IgD-negative memory B cell (primary cell): ENCODE results near the gene BMAL1. TPM values are rescaled to one million over a fixed set of nuclear protein-coding genes. Genes with fewer than 3 reads are reported as not detected.

Experiments
- H3K27ac Mint-ChIP-seq, 3 donors: one replicate each; pipeline ENCODE4 v1.8.0; 2020 to 2022; ENCODE audit warnings: mild to moderate bottlenecking in 3 of 3, mixed read lengths in 3 of 3, moderate library complexity in 1 of 3
- H3K27me3 Mint-ChIP-seq: one replicate; pipeline ENCODE4 v1.8.0; 2021; ENCODE audit warnings: mixed read lengths
- H3K36me3 Mint-ChIP-seq: one replicate; pipeline ENCODE4 v1.8.0; 2020; ENCODE audit warnings: mild to moderate bottlenecking, mixed read lengths
- H3K4me1 Mint-ChIP-seq, 3 donors: one replicate each; pipeline ENCODE4 v1.8.0; 2020 to 2022; ENCODE audit warnings: mixed read lengths in 3 of 3, mild to moderate bottlenecking in 1 of 3
- H3K4me3 Mint-ChIP-seq, 4 donors: one replicate each; pipeline ENCODE4 v1.8.0; 2020 to 2022; ENCODE audit warnings: mild to moderate bottlenecking in 4 of 4, mixed read lengths in 4 of 4, moderate library complexity in 3 of 4
- H3K9me3 Mint-ChIP-seq, 3 donors: one replicate each; pipeline ENCODE4 v1.8.0; 2020 to 2021; ENCODE audit warnings: mixed read lengths in 3 of 3, mild to moderate bottlenecking in 1 of 3
- polyA plus RNA-seq: library from polyadenylated mRNA; unstranded; fragments of 300-500 nt; fragmentation: Illumina TruSeq; gene quantifications from one replicate; pipeline ENCODE4 v1.2.3, GENCODE V29; 2021

The BMAL1 gene
- polyA plus RNA-seq, 1 donor from 2014 or later, result 8.9 TPM

DNA sequence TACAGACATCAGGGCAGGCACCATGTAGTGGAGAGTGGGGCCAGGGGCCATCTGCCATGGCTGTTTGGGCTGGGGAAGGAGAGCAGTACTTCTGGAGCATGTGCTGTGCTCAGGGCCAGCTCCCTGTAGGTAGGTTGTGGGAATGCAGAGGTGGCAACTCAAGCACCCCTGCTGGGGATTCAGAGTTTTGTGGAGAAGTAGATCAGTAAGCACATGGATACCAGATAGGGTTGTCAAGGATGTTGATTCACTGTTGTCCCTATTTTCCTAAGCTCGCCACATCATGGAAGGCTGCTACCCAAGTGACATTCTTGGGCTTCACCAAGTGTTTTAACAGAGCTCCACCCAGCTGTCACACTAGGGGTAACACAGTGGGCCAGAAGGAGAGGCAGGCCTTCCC is 67.2 kb downstream of the BMAL1 start:
- peaks cover 33 to 39% (median 34%) of the 10 kb centered on the region in 3 donors for H3K4me1 Mint-ChIP-seq

DNA sequence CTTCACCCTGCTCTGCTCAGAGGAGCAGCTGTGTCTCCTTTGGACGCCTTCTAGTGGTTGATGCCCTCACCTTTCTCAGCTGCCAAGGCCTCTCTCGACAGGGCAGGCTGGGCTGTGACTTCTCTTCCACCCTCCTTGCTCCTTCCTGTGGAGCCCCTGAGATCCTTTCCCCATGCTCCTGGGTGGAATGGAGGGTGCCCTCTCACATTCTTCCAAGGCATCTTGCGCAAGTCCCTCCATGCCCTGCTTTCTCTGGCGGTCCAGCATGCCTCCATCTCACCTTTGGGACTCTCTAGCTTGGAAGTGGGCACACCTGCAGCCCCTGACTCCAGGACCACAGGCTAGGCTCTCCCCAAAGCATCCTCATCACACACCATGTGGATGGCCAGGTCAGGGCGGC is 68.9 kb downstream of the BMAL1 start:
- no peak overlapping the region for H3K27ac Mint-ChIP-seq
- H3K4me1 Mint-ChIP-seq, result peaks cover 23 to 28% (median 27%) of the 10 kb centered on the region in 3 donors
- H3K36me3 Mint-ChIP-seq, result peaks cover 4% of the 10 kb centered on the region
- H3K27me3 Mint-ChIP-seq, result no peaks in the 10 kb centered on the region
- no peak overlapping the region for H3K4me3 Mint-ChIP-seq
- H3K9me3 Mint-ChIP-seq, result no peaks in the 10 kb centered on the region

More for the DNA sequence above, 67.2 kb downstream of the BMAL1 start:
- no peaks in the 10 kb centered on the region for H3K27me3 Mint-ChIP-seq
- peak overlapping the region in 1 of 4 donors; percentile 67 for H3K4me3 Mint-ChIP-seq
- peaks cover 4% of the 10 kb centered on the region for H3K36me3 Mint-ChIP-seq
- H3K27ac Mint-ChIP-seq, result no peak overlapping the region
- no peaks in the 10 kb centered on the region for H3K9me3 Mint-ChIP-seq

DNA sequence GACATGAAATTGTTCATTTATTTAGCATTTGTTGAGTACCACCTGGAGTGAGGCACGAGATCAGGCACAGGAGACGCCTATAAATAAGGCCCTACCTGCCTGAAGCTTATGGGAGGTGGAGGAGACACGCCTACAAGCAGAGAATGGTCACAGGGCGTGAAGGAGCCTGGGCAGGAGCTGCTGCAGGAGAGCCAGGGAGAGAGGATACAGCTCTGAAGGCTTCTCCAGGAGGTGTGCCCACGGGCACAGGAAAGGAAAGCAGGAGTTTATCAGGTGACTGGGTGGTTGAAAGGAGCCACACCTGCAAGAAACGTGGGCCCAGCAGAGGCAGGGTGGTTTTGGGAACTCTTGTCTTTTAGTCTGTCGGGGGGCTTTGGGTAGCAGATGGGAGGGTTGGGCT is 70.3 kb downstream of the BMAL1 start:
- no peaks in the 10 kb centered on the region for H3K9me3 Mint-ChIP-seq
- H3K4me1 Mint-ChIP-seq, result peaks cover 18 to 21% (median 19%) of the 10 kb centered on the region in 3 donors
- no peak overlapping the region for H3K4me3 Mint-ChIP-seq
- peak overlapping the region in 1 of 3 donors; percentile 89 for H3K27ac Mint-ChIP-seq
- H3K36me3 Mint-ChIP-seq, result peaks cover 4% of the 10 kb centered on the region
- H3K27me3 Mint-ChIP-seq, result no peaks in the 10 kb centered on the region

DNA sequence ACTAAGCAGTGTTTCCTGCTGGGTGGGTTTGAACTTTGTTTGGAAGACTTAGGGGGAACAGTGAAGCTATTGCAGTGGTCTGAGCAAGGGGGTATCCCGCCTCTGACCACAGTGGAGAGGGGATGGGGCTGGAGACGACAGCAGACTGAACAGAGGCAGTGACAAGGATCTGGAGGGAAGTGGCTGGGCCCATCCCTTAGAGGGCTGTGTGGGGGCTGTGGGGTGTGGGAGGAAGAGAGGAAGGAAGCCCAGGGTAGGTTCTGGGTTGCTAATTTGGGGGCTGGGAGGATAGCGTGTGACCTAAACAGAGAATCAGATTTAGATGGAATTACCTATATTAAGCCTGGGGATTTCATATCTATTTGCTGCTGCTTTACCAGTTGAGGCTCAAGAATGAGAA is 70.7 kb downstream of the BMAL1 start:
- Mint-ChIP-seq H3K4me1 (peaks cover 15 to 17% (median 15%) of the 10 kb centered on the region in 3 donors), H3K9me3 (no peaks in the 10 kb centered on the region), H3K36me3 (peaks cover 4% of the 10 kb centered on the region), H3K4me3 (peak overlapping the region in 1 of 4 donors; percentile 77), H3K27ac (peak overlapping the region in 2 of 3 donors; percentile 19 to 89), H3K27me3 (no peaks in the 10 kb centered on the region)

DNA sequence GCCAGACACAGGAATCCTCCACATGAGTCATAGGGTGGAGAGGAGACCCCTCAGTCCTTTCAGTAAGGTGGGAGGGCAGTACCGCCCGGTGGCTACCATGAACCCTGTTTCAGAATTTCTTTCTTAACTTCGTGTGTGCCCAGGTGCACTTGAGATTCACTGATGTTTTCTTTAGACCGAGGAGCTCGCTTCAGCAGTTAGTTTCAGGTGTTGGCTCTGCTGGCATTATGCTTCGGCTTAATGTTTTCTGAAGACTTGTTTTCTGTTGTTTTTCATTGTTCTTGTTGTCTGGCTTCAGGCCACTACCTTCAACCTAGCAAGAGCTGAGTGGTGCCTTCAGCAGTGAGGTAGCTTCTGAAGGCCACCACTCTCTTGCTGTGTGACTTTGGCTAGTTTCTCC is 71.5 kb downstream of the BMAL1 start:
- H3K27ac Mint-ChIP-seq, result no peak overlapping the region
- H3K36me3 Mint-ChIP-seq, result peaks cover 4% of the 10 kb centered on the region
- no peak overlapping the region for H3K4me3 Mint-ChIP-seq
- H3K27me3 Mint-ChIP-seq, result no peaks in the 10 kb centered on the region
- H3K9me3 Mint-ChIP-seq, result no peaks in the 10 kb centered on the region
- H3K4me1 Mint-ChIP-seq, result peaks cover 11 to 14% (median 14%) of the 10 kb centered on the region in 3 donors

DNA sequence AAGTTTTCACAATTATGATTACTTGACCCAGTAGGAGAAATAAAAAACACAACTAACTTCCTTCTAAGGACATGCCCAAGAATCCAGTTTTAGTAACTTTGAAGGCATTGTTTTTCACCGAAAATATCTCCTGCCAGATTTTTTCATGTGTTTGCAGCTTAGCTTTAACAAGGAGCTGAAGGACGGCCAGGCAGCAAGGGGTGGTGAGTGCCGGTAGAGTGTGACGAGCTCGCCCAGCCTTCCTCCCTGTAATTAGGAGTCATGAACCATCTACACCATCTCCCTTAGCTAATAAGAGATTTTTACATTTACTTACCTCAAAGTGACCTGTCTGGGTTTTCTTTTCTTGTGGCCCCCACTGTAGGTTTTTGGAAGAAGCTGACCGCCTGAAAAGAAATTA is 72.0 kb downstream of the BMAL1 start:
- Mint-ChIP-seq H3K4me3 (no peak overlapping the region), H3K9me3 (no peaks in the 10 kb centered on the region), H3K27ac (no peak overlapping the region), H3K4me1 (peaks cover 10 to 11% (median 11%) of the 10 kb centered on the region in 3 donors), H3K27me3 (no peaks in the 10 kb centered on the region), H3K36me3 (peaks cover 4% of the 10 kb centered on the region)

DNA sequence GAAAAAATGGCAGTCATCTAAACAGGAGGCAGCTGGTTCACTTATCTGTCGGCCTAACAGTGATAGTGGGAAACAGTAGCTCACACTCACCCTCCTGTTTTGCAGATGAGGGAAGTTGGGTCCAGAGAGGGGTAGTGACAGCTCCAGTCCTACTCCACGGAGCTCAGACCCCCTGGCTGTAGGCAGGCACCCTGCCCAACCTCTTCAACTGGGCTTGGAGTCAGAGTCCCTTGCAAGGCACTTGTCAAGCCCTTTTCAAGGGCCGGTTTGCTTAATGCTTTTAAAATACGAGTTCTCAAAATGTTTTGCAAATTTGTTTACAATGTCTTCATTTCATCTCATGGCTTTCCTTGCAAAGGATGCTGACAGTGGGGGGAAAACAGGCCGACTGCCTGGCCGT is 75.1 kb downstream of the BMAL1 start:
- Mint-ChIP-seq H3K9me3 (no peaks in the 10 kb centered on the region), H3K27me3 (no peaks in the 10 kb centered on the region), H3K27ac (no peak overlapping the region), H3K36me3 (peaks cover 11% of the 10 kb centered on the region), H3K4me1 (peaks cover 6 to 10% (median 10%) of the 10 kb centered on the region in 3 donors), H3K4me3 (no peak overlapping the region)

DNA sequence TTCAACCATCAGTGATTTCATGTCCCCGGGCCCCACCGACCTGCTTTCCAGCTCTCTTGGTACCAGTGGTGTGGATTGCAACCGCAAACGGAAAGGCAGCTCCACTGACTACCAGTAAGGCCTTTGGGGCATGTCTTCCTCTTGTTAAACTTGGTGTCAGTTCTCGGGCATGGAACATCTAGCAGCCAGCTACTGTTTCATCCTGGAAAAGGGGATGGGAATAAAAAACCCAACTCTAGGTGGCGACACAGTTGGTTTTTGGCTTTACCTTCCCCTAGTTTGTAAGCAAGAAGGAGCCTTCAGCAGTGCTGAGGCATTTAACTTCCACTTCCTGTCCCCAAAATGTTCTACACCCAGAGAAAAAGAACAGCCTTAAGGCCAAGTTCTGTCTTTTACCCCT is 76.7 kb downstream of the BMAL1 start:
- Mint-ChIP-seq H3K36me3 (peaks cover 11% of the 10 kb centered on the region), H3K4me1 (no peaks in the 10 kb centered on the region), H3K27ac (peak overlapping the region in 1 of 3 donors; percentile 71), H3K27me3 (no peaks in the 10 kb centered on the region), H3K9me3 (no peaks in the 10 kb centered on the region), H3K4me3 (no peak overlapping the region)

DNA sequence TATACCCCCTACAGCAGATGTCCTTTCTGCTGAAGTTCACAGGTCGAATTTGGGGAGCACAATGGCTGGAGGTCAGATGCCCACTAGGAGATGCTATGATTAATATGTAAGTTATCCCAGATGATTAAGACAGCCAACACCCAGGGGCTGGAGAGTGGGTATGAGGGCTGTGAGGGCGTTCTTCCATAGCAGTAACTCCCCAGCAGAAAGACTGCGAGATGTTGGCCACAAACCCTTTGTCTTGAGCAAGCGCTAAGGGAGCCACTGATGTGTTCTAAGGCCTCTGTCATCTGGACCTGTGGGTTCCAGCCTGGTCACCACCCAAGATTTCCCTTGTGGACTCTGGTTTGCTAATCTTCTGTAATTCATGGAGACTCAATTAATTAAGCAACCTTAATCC is 77.6 kb downstream of the BMAL1 start:
- peaks cover 14% of the 10 kb centered on the region for H3K36me3 Mint-ChIP-seq
- no peaks in the 10 kb centered on the region for H3K9me3 Mint-ChIP-seq
- H3K4me3 Mint-ChIP-seq, result no peak overlapping the region
- no peaks in the 10 kb centered on the region for H3K27me3 Mint-ChIP-seq
- no peak overlapping the region for H3K27ac Mint-ChIP-seq
- H3K4me1 Mint-ChIP-seq, result no peaks in the 10 kb centered on the region

DNA sequence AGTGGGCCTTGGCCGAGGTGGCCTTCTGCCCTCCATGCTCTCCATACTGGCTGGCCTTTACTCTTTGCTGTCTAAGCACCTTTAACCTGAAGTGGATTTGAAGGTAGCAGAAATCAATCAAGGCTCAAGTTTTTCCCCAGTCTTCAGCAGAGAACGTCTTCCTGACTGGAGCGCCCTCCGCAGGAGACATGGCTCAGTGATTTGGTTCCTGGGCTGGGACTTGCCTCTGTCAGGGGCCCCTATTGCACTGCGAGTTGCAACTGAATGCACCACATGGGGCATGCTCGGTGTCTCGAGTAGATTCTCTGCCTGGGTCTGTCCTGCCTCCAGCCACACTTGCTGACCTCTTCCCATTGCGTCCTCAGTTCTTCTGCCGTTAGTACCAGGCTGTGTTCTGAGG is 79.6 kb downstream of the BMAL1 start:
- no peak overlapping the region for H3K27ac Mint-ChIP-seq
- H3K36me3 Mint-ChIP-seq, result peaks cover 12% of the 10 kb centered on the region

DNA sequence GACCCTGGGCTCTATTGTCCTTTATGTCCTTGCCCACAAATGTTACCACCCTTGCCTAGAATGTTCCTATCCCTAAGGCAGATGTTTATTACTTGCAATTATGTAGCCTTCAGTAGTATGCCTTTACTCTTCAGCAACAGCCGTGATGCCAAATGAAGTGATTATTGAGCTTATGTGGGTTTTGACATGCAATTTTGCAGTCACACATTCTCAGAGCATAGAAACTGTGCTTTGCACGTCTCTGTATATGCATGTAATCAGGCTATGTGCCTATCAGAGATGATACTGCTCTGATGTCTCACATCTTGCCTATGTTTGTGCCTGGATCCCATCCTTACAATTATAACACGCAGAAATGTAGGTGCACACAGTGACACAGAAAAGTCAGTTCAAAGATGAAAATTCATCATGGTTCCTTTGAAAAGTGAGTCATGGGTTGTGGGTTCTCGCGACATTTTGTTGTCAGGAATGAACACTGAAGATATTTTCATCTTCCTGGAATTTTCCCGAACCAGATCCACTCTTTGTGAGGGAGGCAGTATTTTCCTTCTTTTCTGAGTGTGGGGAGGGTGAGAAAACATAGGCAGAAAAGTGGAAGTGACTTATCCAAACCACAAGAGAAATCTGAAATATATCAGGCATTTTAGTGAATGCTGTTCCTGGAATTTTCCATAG is 81.1 kb downstream of the BMAL1 start:
- H3K27me3 Mint-ChIP-seq, result no peaks in the 10 kb centered on the region
- no peak overlapping the region for H3K27ac Mint-ChIP-seq
- H3K36me3 Mint-ChIP-seq, result peaks cover 12% of the 10 kb centered on the region
- H3K4me1 Mint-ChIP-seq, result no peaks in the 10 kb centered on the region
- H3K4me3 Mint-ChIP-seq, result no peak overlapping the region
- H3K9me3 Mint-ChIP-seq, result no peaks in the 10 kb centered on the region

More for the DNA sequence above, 79.6 kb downstream of the BMAL1 start:
- no peak overlapping the region for H3K4me3 Mint-ChIP-seq
- H3K9me3 Mint-ChIP-seq, result no peaks in the 10 kb centered on the region
- H3K4me1 Mint-ChIP-seq, result no peaks in the 10 kb centered on the region
- H3K27me3 Mint-ChIP-seq, result no peaks in the 10 kb centered on the region

DNA sequence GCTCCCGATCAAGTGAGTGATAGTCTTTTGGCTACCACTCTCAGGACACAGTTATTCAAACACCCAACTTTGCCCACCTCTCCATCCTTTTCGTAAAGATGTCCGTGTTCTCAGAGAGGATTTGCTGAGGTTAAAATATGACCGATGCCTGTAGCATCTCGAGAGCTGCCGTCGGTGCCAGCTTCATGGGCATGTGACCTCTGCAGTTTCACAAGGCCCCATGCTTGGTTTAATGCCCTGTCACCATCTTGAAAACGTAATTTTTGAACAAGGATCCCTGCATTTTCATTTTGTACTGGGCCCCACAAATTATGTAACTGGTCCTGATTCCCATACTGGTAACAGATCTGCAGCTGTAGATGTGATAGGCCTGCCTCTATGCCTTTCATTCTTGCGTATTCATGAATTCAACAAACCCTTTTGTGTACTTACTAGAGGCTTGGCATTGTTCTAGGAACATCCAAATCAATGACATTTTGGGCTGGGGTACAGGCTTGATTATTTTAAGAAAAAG is 85.1 kb downstream of the BMAL1 start:
- peaks cover 0 to 2% (median 0%) of the 10 kb centered on the region in 3 donors for H3K4me1 Mint-ChIP-seq
- no peaks in the 10 kb centered on the region for H3K27me3 Mint-ChIP-seq
- H3K36me3 Mint-ChIP-seq, result peaks cover 4% of the 10 kb centered on the region
- no peak overlapping the region for H3K4me3 Mint-ChIP-seq
- peak overlapping the region in 1 of 3 donors; percentile 20 for H3K27ac Mint-ChIP-seq
- H3K9me3 Mint-ChIP-seq, result no peaks in the 10 kb centered on the region

DNA sequence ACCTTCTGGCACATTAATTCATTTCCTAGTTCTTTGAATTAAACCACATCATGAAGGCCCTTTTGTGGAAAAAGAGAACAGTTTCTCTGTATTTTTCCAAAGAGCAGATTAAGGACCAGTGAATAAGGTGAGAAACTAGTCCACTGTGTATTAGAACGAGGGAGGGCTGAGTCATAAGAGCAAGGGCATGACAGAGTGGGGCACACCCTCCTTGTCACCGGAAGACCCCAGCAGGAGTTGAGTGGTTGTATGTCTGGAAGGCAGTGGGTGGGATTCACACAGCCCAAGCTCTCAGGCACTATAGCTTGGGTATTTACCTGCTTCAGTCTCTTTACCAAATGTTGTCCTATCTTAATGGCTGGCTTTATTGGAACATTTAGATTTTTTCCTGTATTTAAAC is 86.8 kb downstream of the BMAL1 start:
- H3K4me3 Mint-ChIP-seq, result no peak overlapping the region
- H3K27ac Mint-ChIP-seq, result peak overlapping the region in 1 of 3 donors; percentile 47
- H3K36me3 Mint-ChIP-seq, result peaks cover 3% of the 10 kb centered on the region
- no peaks in the 10 kb centered on the region for H3K27me3 Mint-ChIP-seq
- H3K4me1 Mint-ChIP-seq, result peaks cover 0 to 2% (median 0%) of the 10 kb centered on the region in 3 donors
- no peaks in the 10 kb centered on the region for H3K9me3 Mint-ChIP-seq

DNA sequence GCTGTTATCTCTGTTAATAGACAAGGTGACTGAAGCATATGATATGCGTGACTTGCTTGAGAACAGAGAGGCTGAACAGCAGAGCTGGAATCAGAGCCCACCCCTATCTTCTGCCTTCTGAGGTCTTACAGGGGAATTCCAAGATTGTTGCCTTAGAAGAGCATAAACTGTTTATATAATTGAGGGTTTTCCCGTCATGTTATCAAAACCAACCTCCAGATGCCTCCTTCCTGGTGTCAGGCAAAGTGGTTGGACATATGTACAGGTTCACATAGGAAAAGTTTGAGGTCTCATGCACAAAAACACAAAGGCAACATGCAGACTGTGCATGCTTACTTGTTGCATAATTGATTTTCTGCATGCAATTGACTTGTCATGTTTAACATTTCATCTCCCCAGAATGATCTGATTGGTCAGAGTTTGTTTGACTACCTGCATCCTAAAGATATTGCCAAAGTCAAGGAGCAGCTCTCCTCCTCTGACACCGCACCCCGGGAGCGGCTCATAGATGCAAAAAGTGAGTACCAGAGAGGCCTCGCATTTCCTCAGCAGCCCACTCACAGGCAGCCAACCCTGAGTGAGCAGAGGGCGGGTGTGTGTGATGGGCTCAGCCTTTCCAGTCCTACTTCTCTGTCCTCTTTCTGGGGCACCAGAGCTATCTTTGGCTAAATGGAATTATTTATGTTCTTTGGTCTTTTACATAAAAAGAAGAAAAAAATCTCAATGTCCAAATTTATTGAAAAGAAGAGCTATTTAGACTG is 88.9 kb downstream of the BMAL1 start:
- peaks cover 0 to 2% (median 0%) of the 10 kb centered on the region in 3 donors for H3K4me1 Mint-ChIP-seq
- H3K9me3 Mint-ChIP-seq, result no peaks in the 10 kb centered on the region
- no peak overlapping the region for H3K27ac Mint-ChIP-seq
- no peak overlapping the region for H3K4me3 Mint-ChIP-seq
- no peaks in the 10 kb centered on the region for H3K27me3 Mint-ChIP-seq
- H3K36me3 Mint-ChIP-seq, result no peaks in the 10 kb centered on the region

DNA sequence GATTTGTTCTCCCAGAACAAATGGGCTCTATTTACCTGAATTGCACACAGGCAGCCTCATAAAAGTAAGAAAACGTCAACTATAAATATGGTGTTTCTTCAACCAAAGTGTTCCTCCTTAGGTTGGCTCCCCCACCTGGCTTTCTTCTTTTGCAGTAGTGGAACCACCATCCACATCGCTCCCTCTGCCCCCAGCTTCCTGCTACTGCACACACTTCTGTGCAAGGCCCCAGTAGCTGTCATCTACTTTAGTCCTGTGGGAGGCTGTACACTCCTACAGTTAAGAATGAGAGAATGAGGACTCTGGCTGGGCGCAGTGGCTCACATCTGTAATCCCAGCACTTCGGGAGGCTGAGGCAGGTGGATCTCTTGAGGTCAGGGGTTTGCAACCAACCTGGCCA is 89.5 kb downstream of the BMAL1 start:
- peak overlapping the region in 1 of 4 donors; percentile 19 for H3K4me3 Mint-ChIP-seq
- H3K36me3 Mint-ChIP-seq, result no peaks in the 10 kb centered on the region
- no peaks in the 10 kb centered on the region for H3K9me3 Mint-ChIP-seq
- peaks cover 0 to 2% (median 0%) of the 10 kb centered on the region in 3 donors for H3K4me1 Mint-ChIP-seq
- no peaks in the 10 kb centered on the region for H3K27me3 Mint-ChIP-seq
- no peak overlapping the region for H3K27ac Mint-ChIP-seq
